Ishikawa (cell line): Measurements from ENCODE around the gene SLC11A2.

ENCODE experiments used
- EGR1 ChIP-seq: IDR thresholded peaks from 2 replicates; pipeline ENCODE4 v1.6.1; 2012
- EP300 ChIP-seq: IDR thresholded peaks from 2 replicates; pipeline ENCODE4 v1.6.1; 2012; ENCODE audit warnings: borderline replicate concordance
- RAD21 ChIP-seq: IDR thresholded peaks from 2 replicates; pipeline ENCODE4 v1.6.1; 2012; ENCODE audit warnings: low read depth
- YY1 ChIP-seq: IDR thresholded peaks from 2 replicates; pipeline ENCODE4 v1.6.1; 2012; ENCODE audit warnings: low read depth
- TF ChIP-seq, protein P1 (sequence below): IDR thresholded peaks from 2 replicates; pipeline ENCODE4 v1.6.1; 2012

DNA sequence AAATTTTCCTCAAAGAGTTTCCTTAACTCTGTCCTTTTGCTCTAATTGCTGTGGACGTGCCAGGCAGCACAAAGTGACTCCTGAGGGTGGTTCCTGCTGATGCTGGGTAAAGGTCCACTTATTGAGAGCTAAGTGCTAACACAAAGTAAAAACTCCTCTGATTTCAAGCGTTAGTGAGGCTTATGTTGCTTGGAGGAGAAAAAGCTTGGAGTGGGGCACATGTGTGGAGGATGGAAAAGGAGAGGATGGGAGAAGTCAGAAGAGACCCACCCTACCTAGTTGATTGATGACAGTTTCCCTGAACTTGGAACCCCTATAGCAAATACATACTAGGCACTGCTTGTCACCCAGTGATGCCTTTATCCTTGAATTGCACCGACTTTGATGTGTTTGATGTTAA lies 10.1 kb upstream of the SLC11A2 start:
- TF ChIP-seq, protein P1, sequence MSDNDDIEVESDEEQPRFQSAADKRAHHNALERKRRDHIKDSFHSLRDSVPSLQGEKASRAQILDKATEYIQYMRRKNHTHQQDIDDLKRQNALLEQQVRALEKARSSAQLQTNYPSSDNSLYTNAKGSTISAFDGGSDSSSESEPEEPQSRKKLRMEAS: no peak
- TF ChIP-seq RAD21: no peak
- no peak for TF ChIP-seq YY1
- TF ChIP-seq EP300: no peak
- TF ChIP-seq EGR1: no peak
